Mucosa of descending colon (tissue), 3 donors: Measurements from ENCODE around the gene C19orf25. TPM values are rescaled to one million over a fixed set of nuclear protein-coding genes. Genes with fewer than 3 reads are reported as not detected.

Experiments used
- ATAC-seq: fragments of 200-7000 bp; cut with Tn5 transposase; one replicate; pipeline ENCODE4 v1.9.1; 2020; ENCODE audit warnings: mild to moderate bottlenecking, moderate library complexity
- DNase-seq, 3 donors: peaks; one replicate each; pipeline ENCODE4 v3.0.0-alpha.2; 2020
- H3K36me3 ChIP-seq: fragments of 200-600 bp; one replicate; pipeline ENCODE4 v1.8.0; 2021; ENCODE audit warnings: low read depth, mild to moderate bottlenecking
- H3K4me1 ChIP-seq: fragments of 200-600 bp; one replicate; pipeline ENCODE4 v1.8.0; 2021; ENCODE audit warnings: low read depth, mild to moderate bottlenecking
- H3K4me3 ChIP-seq: fragments of 200-600 bp; one replicate; pipeline ENCODE4 v1.8.0; 2021; ENCODE audit warnings: mild to moderate bottlenecking
- H3K9me3 ChIP-seq: fragments of 200-600 bp; one replicate; pipeline ENCODE4 v1.8.0; 2021; ENCODE audit warnings: mild to moderate bottlenecking
- CTCF ChIP-seq: fragments of 200-600 bp; IDR thresholded peaks from one replicate; pipeline ENCODE4 v1.8.0; 2022; ENCODE audit warnings: antibody characterized with exemption, mild to moderate bottlenecking
- intact Hi-C, 2 donors: fragments of 100-400 bp; cut with DNase I in 1 of 2; cut with micrococcal nuclease in 1 of 2; formaldehyde crosslinking; loops; one replicate each; pipeline versions ENCODE4 v1.11.0 to v1.11.1; 2022; cut with DNase I, micrococcal nuclease
- total RNA-seq, 3 donors: library from RNA; stranded (reverse); fragmentation: NEBNext Ultra II Directional in 2 of 3; extraction: Animal tissue kit (Norgen Biotek cat#: 25700) in 2 of 3; gene quantifications; one replicate each; pipeline versions ENCODE4 v1.2.1 to v1.2.4, GENCODE V29; 2021 to 2023
- donor health status: DM: no; HTN: no; CAD: no; lungs with moderate emphysema.
- donor health status: DM: no; HTN: no; CAD: no.
- donor health status: DM: no; HTN: yes; CAD: no.

Gene C19orf25
- total RNA-seq, 3 donors from 2014 or later = 36.7 to 48.9 (median 38.1) TPM

- intact Hi-C loops = no loop called here
- TF ChIP-seq CTCF = no peak
- ATAC-seq (no peak), DNase-seq (peak in 1 of 3 donors; percentile 47)
- peaks cover 8% of the 10 kb centered on the region for H3K36me3 ChIP-seq
- H3K4me1 ChIP-seq = no peaks in the 10 kb centered on the region
- H3K9me3 ChIP-seq = no peaks in the 10 kb centered on the region
- H3K4me3 ChIP-seq = no peak overlapping the region
Measured at GRCh38 chr19:1431759-1432506, 47.1 kb downstream of the C19orf25 start.

- no peak for TF ChIP-seq CTCF
- H3K4me1 ChIP-seq = no peaks in the 10 kb centered on the region
- DNase-seq (peak in 1 of 3 donors; percentile 51), ATAC-seq (peak; percentile 3)
- no peaks in the 10 kb centered on the region for H3K9me3 ChIP-seq
- intact Hi-C loops = no loop called here
- H3K36me3 ChIP-seq = peaks cover 8% of the 10 kb centered on the region
- no peak overlapping the region for H3K4me3 ChIP-seq
Measured at GRCh38 chr19:1430246-1430645, 48.8 kb downstream of the C19orf25 start.

GRCh38 chr19:1429750-1430149 lies 49.3 kb downstream of the C19orf25 start:
- peak; percentile 83 for ATAC-seq
- H3K4me1 ChIP-seq = no peaks in the 10 kb centered on the region

GRCh38 chr19:1428738-1429391 lies 50.1 kb downstream of the C19orf25 start:
- intact Hi-C loops = no loop called here
- Histone ChIP-seq H3K4me1 (no peaks in the 10 kb centered on the region), H3K9me3 (no peaks in the 10 kb centered on the region), H3K36me3 (peaks cover 8% of the 10 kb centered on the region), H3K4me3 (no peak overlapping the region)
- no peak for ATAC-seq
- no peak for TF ChIP-seq CTCF
- DNase-seq = peak in 1 of 3 donors; percentile 53

More at GRCh38 chr19:1429750-1430149, 49.3 kb downstream of the C19orf25 start:
- peak in 2 of 3 donors; percentile 53 to 64 for DNase-seq
- Histone ChIP-seq H3K36me3 (peaks cover 8% of the 10 kb centered on the region), H3K4me3 (no peak overlapping the region), H3K9me3 (no peaks in the 10 kb centered on the region)
- TF ChIP-seq CTCF = no peak
- intact Hi-C loops = no loop called here

- no peaks in the 10 kb centered on the region for H3K9me3 ChIP-seq
- H3K4me1 ChIP-seq = no peaks in the 10 kb centered on the region
- intact Hi-C loops = no loop called here
- TF ChIP-seq CTCF = no peak
- H3K36me3 ChIP-seq = peaks cover 11% of the 10 kb centered on the region
- no peak for ATAC-seq
- no peak overlapping the region for H3K4me3 ChIP-seq
- no peak for DNase-seq
Measured at GRCh38 chr19:1427221-1427920, 51.6 kb downstream of the C19orf25 start.
